Smooth muscle cell (in vitro differentiated cells): ENCODE results near the gene ISG20. TPM values are rescaled to one million over a fixed set of nuclear protein-coding genes. Genes with fewer than 3 reads are reported as not detected.

Source experiments
- DNase-seq: peaks from one replicate; lab custom pipeline; 2025; ENCODE audit not compliant: unreplicated experiment; lab: John Stamatoyannopoulos, UW
- H2AFZ ChIP-seq: fragments of 200-600 bp; sonication (generic); 2 replicates; pipeline ENCODE4 v1.6.0; 2016; ENCODE audit warnings: antibody characterized with exemption, low read depth, mild to moderate bottlenecking
- H3F3A ChIP-seq: fragments of 200-600 bp; sonication (generic); 2 replicates; pipeline ENCODE4 v1.6.0; 2017; ENCODE audit warnings: antibody characterized with exemption, low read depth
- H3K27ac ChIP-seq: fragments of 200-600 bp; sonication (generic); 2 replicates; pipeline ENCODE4 v1.5.1; 2016; ENCODE audit warnings: low read depth, mild to moderate bottlenecking
- H3K27me3 ChIP-seq: fragments of 200-600 bp; sonication (generic); 2 replicates; pipeline ENCODE4 v1.6.1; 2016; ENCODE audit warnings: low read depth, mild to moderate bottlenecking
- H3K36me3 ChIP-seq: fragments of 200-600 bp; sonication (generic); 2 replicates; pipeline ENCODE4 v1.5.1; 2016; ENCODE audit warnings: low read depth
- H3K4me1 ChIP-seq: fragments of 200-600 bp; sonication (generic); 2 replicates; pipeline ENCODE4 v1.5.1; 2016; ENCODE audit warnings: low read depth
- H3K4me2 ChIP-seq: fragments of 200-600 bp; sonication (generic); 2 replicates; pipeline ENCODE4 v1.6.0; 2016; ENCODE audit warnings: mild to moderate bottlenecking
- H3K4me3 ChIP-seq: fragments of 200-600 bp; sonication (generic); 2 replicates; pipeline ENCODE4 v1.5.1; 2016; ENCODE audit warnings: mild to moderate bottlenecking
- H3K79me2 ChIP-seq: fragments of 200-600 bp; sonication (generic); 2 replicates; pipeline ENCODE4 v1.6.0; 2016; ENCODE audit warnings: low read depth, mild to moderate bottlenecking
- H3K9ac ChIP-seq: fragments of 200-600 bp; sonication (generic); 2 replicates; pipeline ENCODE4 v1.6.0; 2016; ENCODE audit warnings: low read depth
- H3K9me3 ChIP-seq: fragments of 200-600 bp; sonication (generic); replicated peaks from 2 replicates; pipeline ENCODE4 v1.5.1; 2016; ENCODE audit warnings: low read depth
- H4K20me1 ChIP-seq: fragments of 200-600 bp; sonication (generic); 2 replicates; pipeline ENCODE4 v1.6.0; 2016; ENCODE audit warnings: low read depth
- CTCF ChIP-seq: fragments of 200-600 bp; sonication (generic); IDR thresholded peaks from 2 replicates; pipeline ENCODE4 v1.5.1; 2017; ENCODE audit warnings: borderline replicate concordance, mild to moderate bottlenecking, antibody characterized with exemption; ENCODE audit not compliant: insufficient read depth, poor library complexity, severe bottlenecking
- WGBS: methylation state at CpG from one replicate; pipeline ENCODE4 v1.1.7; 2016; ENCODE audit warnings: low lambda C conversion rate; 5-methylcytosine and 5-hydroxymethylcytosine counted together
- polyA plus RNA-seq: library from polyadenylated mRNA; unstranded; fragments of >200 nt; fragmentation: Nextera tagmentation; extraction: Ambion mirVana; gene quantifications from 2 replicates; pipeline ENCODE4 v1.2.1, GENCODE V29; 2016
- total RNA-seq: library from RNA; depleted of rRNA; stranded (reverse); fragments of >200 nt; gene quantifications from 2 replicates; pipeline ENCODE4 v1.2.3, GENCODE V29; 2014

The ISG20 gene
- total and polyA plus RNA-seq, 2 experiments from 2014 or later: 0.81 to 1.1 TPM

DNA sequence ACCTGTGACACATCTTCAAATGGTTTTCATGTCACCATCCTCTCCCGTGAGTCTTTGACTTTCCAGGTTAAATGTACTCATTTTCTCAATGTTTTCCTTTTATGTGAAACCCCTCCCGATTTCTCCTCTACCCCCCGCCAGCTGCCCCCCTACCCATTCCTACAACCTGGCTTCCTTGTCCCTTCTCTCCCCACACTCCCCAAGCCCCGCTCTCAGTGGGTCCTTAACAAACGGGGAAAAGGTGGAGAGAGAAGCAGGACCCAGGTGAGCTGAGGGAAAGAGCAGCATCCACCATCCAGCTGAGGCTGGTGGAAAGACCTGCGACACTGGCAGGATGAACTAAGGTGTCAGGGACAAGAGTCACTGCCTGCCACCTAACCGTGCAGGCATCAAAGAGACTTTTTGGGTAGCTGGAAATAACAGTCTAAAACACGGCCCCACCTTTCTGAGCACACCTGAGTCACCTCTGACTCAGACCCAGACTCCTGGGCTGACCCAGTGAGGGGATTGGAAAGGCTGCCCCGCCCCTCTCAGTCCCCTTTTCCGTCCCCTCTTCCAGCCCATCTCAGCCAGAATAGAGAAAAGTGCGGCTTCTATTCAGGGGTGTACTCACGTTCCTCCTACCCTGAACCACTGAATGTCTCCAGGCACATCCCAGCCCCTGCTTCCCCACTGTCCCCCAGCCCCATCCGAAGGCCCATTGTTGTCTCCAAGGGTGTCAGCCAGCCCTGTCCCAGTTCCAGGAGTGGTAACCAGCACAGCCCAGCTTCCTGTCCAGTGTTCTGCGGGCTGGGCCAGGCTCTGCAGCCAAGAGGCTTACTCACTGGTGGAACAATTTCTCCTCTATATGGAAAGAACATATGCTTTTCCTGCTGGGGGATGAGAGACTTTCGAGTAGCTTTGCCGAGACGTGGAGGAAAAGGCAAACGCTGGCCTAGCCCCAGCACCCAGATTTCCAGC, 20.4 kb downstream of the ISG20 start:
- Histone ChIP-seq H3K27ac (no peak overlapping the region), H3K36me3 (no peaks in the 10 kb centered on the region), H3K79me2 (no peaks in the 10 kb centered on the region), H3K4me1 (no peaks in the 10 kb centered on the region), H3K9ac (no peak overlapping the region), H3K9me3 (no peaks in the 10 kb centered on the region), H4K20me1 (no peaks in the 10 kb centered on the region), H3F3A (no peaks in the 10 kb centered on the region), H2AFZ (no peak overlapping the region), H3K27me3 (no peaks in the 10 kb centered on the region), H3K4me3 (no peak overlapping the region), H3K4me2 (no peak overlapping the region)
- 77% methylated on average over 18 of the region's 18 CpGs for WGBS
- DNase-seq: no peak
- TF ChIP-seq CTCF: no peak

- H3K79me2 ChIP-seq: no peaks in the 10 kb centered on the region
- no peaks in the 10 kb centered on the region for H3K27me3 ChIP-seq
- no peak overlapping the region for H3K4me3 ChIP-seq
- H3K4me1 ChIP-seq: no peaks in the 10 kb centered on the region
- H3K27ac ChIP-seq: no peak overlapping the region
- H3K36me3 ChIP-seq: no peaks in the 10 kb centered on the region
- H4K20me1 ChIP-seq: no peaks in the 10 kb centered on the region
- no peak overlapping the region for H2AFZ ChIP-seq
- no peak for DNase-seq
- H3F3A ChIP-seq: no peaks in the 10 kb centered on the region
- no peak for TF ChIP-seq CTCF
- H3K9me3 ChIP-seq: no peaks in the 10 kb centered on the region
- H3K4me2 ChIP-seq: no peak overlapping the region
- H3K9ac ChIP-seq: no peak overlapping the region
These were observed 22.4 kb downstream of the ISG20 start for GRCh38 chr15:88661041-88661700.

GRCh38 chr15:88661761-88662556, 23.1 kb downstream of the ISG20 start:
- Histone ChIP-seq H3K36me3 (no peaks in the 10 kb centered on the region), H2AFZ (no peak overlapping the region), H3K4me3 (no peak overlapping the region), H3K4me2 (no peak overlapping the region), H3K4me1 (no peaks in the 10 kb centered on the region), H4K20me1 (no peaks in the 10 kb centered on the region), H3K79me2 (no peaks in the 10 kb centered on the region), H3K27ac (no peak overlapping the region), H3F3A (no peaks in the 10 kb centered on the region), H3K27me3 (no peaks in the 10 kb centered on the region), H3K9ac (no peak overlapping the region), H3K9me3 (no peaks in the 10 kb centered on the region)
- 84% methylated on average over 4 of the region's 4 CpGs for WGBS
- DNase-seq: no peak
- TF ChIP-seq CTCF: no peak
